Measurements from ENCODE around the gene PAPPA. TPM values are rescaled to one million over a fixed set of nuclear protein-coding genes. Genes with fewer than 3 reads are reported as not detected.

The PAPPA gene
- polyA plus RNA-seq, 1 of the 3 experiments (the other 2 are of a cell fraction) = 44.5 TPM

GRCh38 chr9:116208417-116209232 is 55.0 kb downstream of the PAPPA start:
- CTCF ChIA-PET = no interaction called here
- Histone ChIP-seq H3F3A (replicated peaks; ENCODE audit: insufficient read depth) (peaks cover 33% of the 10 kb centered on the region), H3K9ac (peak overlapping the region; percentile 22; the same call in 1 of the 2 replicates), H3K9me3 (no peaks in the 10 kb centered on the region), H3K27ac (ENCODE audit: low read depth in 2 of 2, low read length in 1 of 2) (peak overlapping the region in 1 of 2 experiments; percentile 86; a peak in 3 of 4 replicates), H3K79me2 (ENCODE audit: insufficient read depth) (peaks cover 77% of the 10 kb centered on the region), H4K20me1 (ENCODE audit: insufficient read depth) (peaks cover 18% of the 10 kb centered on the region; the same call in 1 of the 2 replicates), H3K4me3 (ENCODE audit: low read depth in 2 of 2, low read length in 1 of 2) (no peak overlapping the region), H2AFZ (ENCODE audit: low read depth) (no peak overlapping the region), H3K27me3 (ENCODE audit: insufficient read depth) (no peaks in the 10 kb centered on the region), H3K4me2 (no peak overlapping the region; the same call in 1 of the 2 replicates), H3K4me1 (ENCODE audit: control insufficient read depth in 1 of 2, insufficient read depth in 2 of 2, low read depth in 1 of 2, low read length in 1 of 2) (peaks cover 0 to 28% of the 10 kb centered on the region in 2 experiments; a peak in 2 of 4 replicates), H3K36me3 (replicated peaks in 1 of 2; ENCODE audit: control insufficient read depth in 1 of 2, insufficient read depth in 2 of 2, low read length in 1 of 2) (peaks cover 26 to 83% of the 10 kb centered on the region in 2 experiments), H3K9me2 (no peaks in the 10 kb centered on the region)
- POLR2A ChIA-PET = no interaction called here
- DNase-seq = no peak
- WGBS (ENCODE audit: low lambda C conversion rate) = 52% methylated on average over 5 of the region's 5 CpGs
- TF ChIP-seq, protein P1, sequence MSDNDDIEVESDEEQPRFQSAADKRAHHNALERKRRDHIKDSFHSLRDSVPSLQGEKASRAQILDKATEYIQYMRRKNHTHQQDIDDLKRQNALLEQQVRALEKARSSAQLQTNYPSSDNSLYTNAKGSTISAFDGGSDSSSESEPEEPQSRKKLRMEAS (IDR thresholded peaks at IDR 0.05; ENCODE audit: low read depth) = no peak
- TF ChIP-seq FOSL2 (IDR thresholded peaks at IDR 0.05; ENCODE audit: borderline replicate concordance, low read depth) = peak; percentile 65
- no peak for TF ChIP-seq USF1 (IDR thresholded peaks at IDR 0.05; ENCODE audit: borderline replicate concordance, low read depth)
- TF ChIP-seq EZH2phosphoT487 (IDR thresholded peaks at IDR 0.05; ENCODE audit: borderline replicate concordance, low read depth) = no peak
- TF ChIP-seq TAF1 (IDR thresholded peaks at IDR 0.05; ENCODE audit: borderline replicate concordance, low read depth, low read length) = no peak
- no peak for TF ChIP-seq MXI1 (IDR thresholded peaks at IDR 0.05; ENCODE audit: low read depth, low read length)
- TF ChIP-seq, protein P2, sequence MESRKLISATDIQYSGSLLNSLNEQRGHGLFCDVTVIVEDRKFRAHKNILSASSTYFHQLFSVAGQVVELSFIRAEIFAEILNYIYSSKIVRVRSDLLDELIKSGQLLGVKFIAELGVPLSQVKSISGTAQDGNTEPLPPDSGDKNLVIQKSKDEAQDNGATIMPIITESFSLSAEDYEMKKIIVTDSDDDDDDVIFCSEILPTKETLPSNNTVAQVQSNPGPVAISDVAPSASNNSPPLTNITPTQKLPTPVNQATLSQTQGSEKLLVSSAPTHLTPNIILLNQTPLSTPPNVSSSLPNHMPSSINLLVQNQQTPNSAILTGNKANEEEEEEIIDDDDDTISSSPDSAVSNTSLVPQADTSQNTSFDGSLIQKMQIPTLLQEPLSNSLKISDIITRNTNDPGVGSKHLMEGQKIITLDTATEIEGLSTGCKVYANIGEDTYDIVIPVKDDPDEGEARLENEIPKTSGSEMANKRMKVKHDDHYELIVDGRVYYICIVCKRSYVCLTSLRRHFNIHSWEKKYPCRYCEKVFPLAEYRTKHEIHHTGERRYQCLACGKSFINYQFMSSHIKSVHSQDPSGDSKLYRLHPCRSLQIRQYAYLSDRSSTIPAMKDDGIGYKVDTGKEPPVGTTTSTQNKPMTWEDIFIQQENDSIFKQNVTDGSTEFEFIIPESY (IDR thresholded peaks at IDR 0.05; ENCODE audit: borderline replicate concordance, low read depth) = no peak
- TF ChIP-seq, protein P3, sequence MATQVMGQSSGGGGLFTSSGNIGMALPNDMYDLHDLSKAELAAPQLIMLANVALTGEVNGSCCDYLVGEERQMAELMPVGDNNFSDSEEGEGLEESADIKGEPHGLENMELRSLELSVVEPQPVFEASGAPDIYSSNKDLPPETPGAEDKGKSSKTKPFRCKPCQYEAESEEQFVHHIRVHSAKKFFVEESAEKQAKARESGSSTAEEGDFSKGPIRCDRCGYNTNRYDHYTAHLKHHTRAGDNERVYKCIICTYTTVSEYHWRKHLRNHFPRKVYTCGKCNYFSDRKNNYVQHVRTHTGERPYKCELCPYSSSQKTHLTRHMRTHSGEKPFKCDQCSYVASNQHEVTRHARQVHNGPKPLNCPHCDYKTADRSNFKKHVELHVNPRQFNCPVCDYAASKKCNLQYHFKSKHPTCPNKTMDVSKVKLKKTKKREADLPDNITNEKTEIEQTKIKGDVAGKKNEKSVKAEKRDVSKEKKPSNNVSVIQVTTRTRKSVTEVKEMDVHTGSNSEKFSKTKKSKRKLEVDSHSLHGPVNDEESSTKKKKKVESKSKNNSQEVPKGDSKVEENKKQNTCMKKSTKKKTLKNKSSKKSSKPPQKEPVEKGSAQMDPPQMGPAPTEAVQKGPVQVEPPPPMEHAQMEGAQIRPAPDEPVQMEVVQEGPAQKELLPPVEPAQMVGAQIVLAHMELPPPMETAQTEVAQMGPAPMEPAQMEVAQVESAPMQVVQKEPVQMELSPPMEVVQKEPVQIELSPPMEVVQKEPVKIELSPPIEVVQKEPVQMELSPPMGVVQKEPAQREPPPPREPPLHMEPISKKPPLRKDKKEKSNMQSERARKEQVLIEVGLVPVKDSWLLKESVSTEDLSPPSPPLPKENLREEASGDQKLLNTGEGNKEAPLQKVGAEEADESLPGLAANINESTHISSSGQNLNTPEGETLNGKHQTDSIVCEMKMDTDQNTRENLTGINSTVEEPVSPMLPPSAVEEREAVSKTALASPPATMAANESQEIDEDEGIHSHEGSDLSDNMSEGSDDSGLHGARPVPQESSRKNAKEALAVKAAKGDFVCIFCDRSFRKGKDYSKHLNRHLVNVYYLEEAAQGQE (IDR thresholded peaks at IDR 0.05; ENCODE audit: low read depth, low read length) = no peak
- peak; percentile 65 for TF ChIP-seq TCF12 (IDR thresholded peaks at IDR 0.05)
- TF ChIP-seq FOXM1 (IDR thresholded peaks at IDR 0.05; ENCODE audit: low read depth) = no peak
- no peak for TF ChIP-seq SIN3A (IDR thresholded peaks at IDR 0.05; ENCODE audit: borderline replicate concordance, low read depth, low read length)
- no peak for TF ChIP-seq RXRA (IDR thresholded peaks at IDR 0.05; ENCODE audit: borderline replicate concordance, low read depth)
- TF ChIP-seq JUND (IDR thresholded peaks at IDR 0.05) = peak; percentile 46
- no peak for TF ChIP-seq CHD2 (IDR thresholded peaks at IDR 0.05; ENCODE audit: low read length, partially characterized antibody)
- TF ChIP-seq RFX5 (IDR thresholded peaks at IDR 0.05; ENCODE audit: low read length) = no peak
- TF ChIP-seq RAD21 (IDR thresholded peaks at IDR 0.05; ENCODE audit: low read length) = peak; percentile 33
- no peak for TF ChIP-seq RCOR1 (IDR thresholded peaks at IDR 0.05; ENCODE audit: low read length)
- no peak for TF ChIP-seq MEF2A (IDR thresholded peaks at IDR 0.05; ENCODE audit: borderline replicate concordance, low read depth)
- TF ChIP-seq EP300 (IDR thresholded peaks at IDR 0.05; ENCODE audit: borderline replicate concordance in 1 of 2, low read depth in 1 of 2, low read length in 1 of 2) = peak in 1 of 2 experiments; percentile 35; a peak in 1 of 4 replicates
- TF ChIP-seq TEAD4 (IDR thresholded peaks at IDR 0.05; ENCODE audit: borderline replicate concordance, insufficient read depth) = no peak
- TF ChIP-seq, protein P4, sequence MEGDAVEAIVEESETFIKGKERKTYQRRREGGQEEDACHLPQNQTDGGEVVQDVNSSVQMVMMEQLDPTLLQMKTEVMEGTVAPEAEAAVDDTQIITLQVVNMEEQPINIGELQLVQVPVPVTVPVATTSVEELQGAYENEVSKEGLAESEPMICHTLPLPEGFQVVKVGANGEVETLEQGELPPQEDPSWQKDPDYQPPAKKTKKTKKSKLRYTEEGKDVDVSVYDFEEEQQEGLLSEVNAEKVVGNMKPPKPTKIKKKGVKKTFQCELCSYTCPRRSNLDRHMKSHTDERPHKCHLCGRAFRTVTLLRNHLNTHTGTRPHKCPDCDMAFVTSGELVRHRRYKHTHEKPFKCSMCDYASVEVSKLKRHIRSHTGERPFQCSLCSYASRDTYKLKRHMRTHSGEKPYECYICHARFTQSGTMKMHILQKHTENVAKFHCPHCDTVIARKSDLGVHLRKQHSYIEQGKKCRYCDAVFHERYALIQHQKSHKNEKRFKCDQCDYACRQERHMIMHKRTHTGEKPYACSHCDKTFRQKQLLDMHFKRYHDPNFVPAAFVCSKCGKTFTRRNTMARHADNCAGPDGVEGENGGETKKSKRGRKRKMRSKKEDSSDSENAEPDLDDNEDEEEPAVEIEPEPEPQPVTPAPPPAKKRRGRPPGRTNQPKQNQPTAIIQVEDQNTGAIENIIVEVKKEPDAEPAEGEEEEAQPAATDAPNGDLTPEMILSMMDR (IDR thresholded peaks at IDR 0.05) = peak; percentile 54
- no peak for TF ChIP-seq ELF1 (IDR thresholded peaks at IDR 0.05)
- TF ChIP-seq NFIC (IDR thresholded peaks at IDR 0.05; ENCODE audit: borderline replicate concordance) = no peak
- TF ChIP-seq NRF1 (IDR thresholded peaks at IDR 0.05; ENCODE audit: low read depth, low read length) = no peak
- no peak for TF ChIP-seq GABPA (IDR thresholded peaks at IDR 0.05; ENCODE audit: low read depth)
- TF ChIP-seq GATA2 (CRISPR knock-in tag; IDR thresholded peaks at IDR 0.05) = no peak
